K562 (cell line): ENCODE measurements around the gene SLC7A9. TPM values are rescaled to one million over a fixed set of nuclear protein-coding genes. Genes with fewer than 3 reads are reported as not detected.

Experiments used
- ATAC-seq: fragments of 200-7000 bp; cut with Tn5 transposase; 3 replicates; pipeline ENCODE4 v1.9.1; 2020; ENCODE audit warnings: moderate library complexity
- BruUV-seq: library from RNA; stranded (reverse); fragments of 400-500 nt; replicated peaks from 2 replicates; lab custom pipeline; 2021; lab: Mats Ljungman, UMichigan
- CTCF ChIA-PET: fragments of 300-600 bp; formaldehyde crosslinking; extraction: SDS; loops from one replicate; lab custom pipeline; 2021; ENCODE audit warnings: low intra/inter-chr PET ratio; lab: Yijun Ruan, JAX
- POLR2A ChIA-PET: fragments of 300-600, 350-650 bp; sonication (Branson Sonifier 250); formaldehyde crosslinking; extraction: SDS; loops from one replicate; lab custom pipeline; 2021; ENCODE audit warnings: antibody characterized with exemption, inconsistent platforms; lab: Yijun Ruan, JAX
- DNase-seq, 4 experiments: peaks; one replicate each; pipeline versions ENCODE4 v3.0.0 to v3.0.0-alpha.2; 2011 to 2018; ENCODE audit warnings: low spot score in 3 of 4, mixed read lengths in 3 of 4; ENCODE audit errors: extremely low read depth in 1 of 4
- FAIRE-seq: peaks from 2 replicates; lab custom pipeline; 2011; peaks lifted over from hg19 to GRCh38; lab: Jason Lieb, UNC
- H2AFZ ChIP-seq: 2 replicates; pipeline ENCODE4 v1.6.0; 2011; ENCODE audit warnings: low read depth, low read length, control low read depth, inconsistent platforms
- H3K27ac ChIP-seq: fragments of 200-600 bp; 3 replicates; pipeline ENCODE4 v1.8.0; 2011; ENCODE audit warnings: low read depth, mild to moderate bottlenecking, control low read depth, inconsistent platforms, low read length, moderate library complexity, mixed read lengths; ENCODE audit errors: extremely low read depth
- H3K27me3 ChIP-seq, 2 experiments: fragments of 300-600 bp in 1 of 2; 2 replicates in 1 of 2; 3 replicates in 1 of 2; pipeline versions ENCODE4 v1.6.0 to v1.8.0; 2011; ENCODE audit warnings: inconsistent platforms in 2 of 2, low read length in 2 of 2, mild to moderate bottlenecking in 1 of 2, mixed read lengths in 1 of 2, moderate library complexity in 1 of 2; ENCODE audit not compliant: control insufficient read depth in 2 of 2, insufficient read depth in 2 of 2
- H3K36me3 ChIP-seq: fragments of 300-600 bp; 3 replicates; pipeline ENCODE4 v1.8.0; 2011; ENCODE audit warnings: mild to moderate bottlenecking, low read length, inconsistent platforms; ENCODE audit not compliant: control insufficient read depth, insufficient read depth
- H3K4me1 ChIP-seq, 2 experiments: fragments of 200-600 bp in 1 of 2; replicated peaks in 1 of 2; 2 replicates in 1 of 2; 3 replicates in 1 of 2; pipeline versions ENCODE4 v1.5.1 to v1.8.0; 2011; ENCODE audit warnings: inconsistent platforms in 2 of 2, low read length in 2 of 2, mild to moderate bottlenecking in 1 of 2, mixed read lengths in 1 of 2, moderate library complexity in 1 of 2; ENCODE audit not compliant: control insufficient read depth in 2 of 2, insufficient read depth in 2 of 2
- H3K4me2 ChIP-seq: 2 replicates; pipeline ENCODE4 v1.6.1; 2011; ENCODE audit warnings: low read length, control low read depth, inconsistent platforms, mixed read lengths; ENCODE audit not compliant: insufficient read depth
- H3K4me3 ChIP-seq: fragments of 200-600 bp; sonication (generic), shearing (Covaris generic); 2 replicates; pipeline ENCODE4 v1.5.1; 2016; ENCODE audit warnings: control low read depth, inconsistent platforms
- H3K79me2 ChIP-seq: fragments of 200-600 bp; 3 replicates; pipeline ENCODE4 v1.8.0; 2011; ENCODE audit warnings: low read length, inconsistent platforms; ENCODE audit not compliant: control insufficient read depth, insufficient read depth
- H3K9ac ChIP-seq, 2 experiments: 2 replicates each; pipeline versions ENCODE4 v1.6.0 to v1.6.1; 2011; ENCODE audit warnings: low read depth in 2 of 2, low read length in 2 of 2, control low read depth in 1 of 2, inconsistent platforms in 1 of 2, mild to moderate bottlenecking in 1 of 2, mixed read lengths in 1 of 2; ENCODE audit not compliant: insufficient read depth in 1 of 2
- H3K9me1 ChIP-seq: one replicate; pipeline ENCODE4 v1.6.0; 2011; ENCODE audit warnings: inconsistent platforms, mild to moderate bottlenecking, low read length, moderate library complexity; ENCODE audit not compliant: control insufficient read depth, insufficient read depth
- H3K9me3 ChIP-seq: replicated peaks from 2 replicates; pipeline ENCODE4 v1.5.1; 2011; ENCODE audit warnings: low read depth, low read length, inconsistent platforms; ENCODE audit not compliant: control insufficient read depth, insufficient read depth
- H4K20me1 ChIP-seq: replicated peaks from 2 replicates; pipeline ENCODE4 v1.6.1; 2011; ENCODE audit warnings: low read length, inconsistent platforms, mixed read lengths; ENCODE audit not compliant: control insufficient read depth, insufficient read depth
- CBX5 ChIP-seq: IDR thresholded peaks from 2 replicates; pipeline ENCODE4 v1.6.1; 2014; ENCODE audit warnings: low read depth, borderline replicate concordance
- HDGF ChIP-seq: fragments of 450-650 bp; IDR thresholded peaks from 2 replicates; pipeline ENCODE4 v1.6.1; 2016
- IRF2 ChIP-seq: sonication (generic); formaldehyde crosslinking; IDR thresholded peaks from 2 replicates; pipeline ENCODE4 v1.8.1; 2022; ENCODE audit warnings: mild to moderate bottlenecking, missing genetic modification reagents
- MBD2 ChIP-seq: sonication (generic); IDR thresholded peaks from 2 replicates; pipeline ENCODE4 v1.6.1; 2016; ENCODE audit warnings: low read depth, borderline replicate concordance
- OTX1 ChIP-seq: fragments of 450-650 bp; formaldehyde crosslinking; IDR thresholded peaks from 2 replicates; pipeline ENCODE4 v1.4.0; 2022; ENCODE audit warnings: mild to moderate bottlenecking
- POLR2AphosphoS5 ChIP-seq: IDR thresholded peaks from 2 replicates; pipeline ENCODE4 v1.6.1; 2011; ENCODE audit warnings: mild to moderate bottlenecking, low read depth, low read length, moderate library complexity; ENCODE audit not compliant: control insufficient read depth, insufficient read depth
- SRSF1 ChIP-seq: fragments of 200-400 bp; formaldehyde crosslinking; IDR thresholded peaks from 2 replicates; pipeline ENCODE4 v1.6.1; 2017; ENCODE audit warnings: mild to moderate bottlenecking, low read depth, low read length, moderate library complexity
- TCF7L2 ChIP-seq: fragments of 150-350 bp; IDR thresholded peaks from 2 replicates; pipeline ENCODE4 v1.6.1; 2016; ENCODE audit warnings: low read depth, mild to moderate bottlenecking, low read length, moderate library complexity
- ZFP36 ChIP-seq: fragments of 150-350 bp; IDR thresholded peaks from 2 replicates; pipeline ENCODE4 v1.6.1; 2018; ENCODE audit warnings: low read length, low read depth; ENCODE audit not compliant: partially characterized antibody
- ZNF133 ChIP-seq: fragments of 250-450 bp; sonication (Bioruptor Pico); IDR thresholded peaks from 2 replicates; pipeline ENCODE4 v1.4.0; 2020; ENCODE audit warnings: mild to moderate bottlenecking
- ZNF316 ChIP-seq: fragments of 450-650 bp; IDR thresholded peaks from 2 replicates; pipeline ENCODE4 v1.6.1; 2016
- ZNF764 ChIP-seq: fragments of 250-450 bp; sonication (Bioruptor Pico); IDR thresholded peaks from 2 replicates; pipeline ENCODE4 v1.4.0; 2020; ENCODE audit warnings: low read depth, mild to moderate bottlenecking, moderate library complexity
- ZNF77 ChIP-seq: fragments of 250-450 bp; sonication (Bioruptor Pico); IDR thresholded peaks from 2 replicates; pipeline ENCODE4 v1.5.0; 2020
- WGBS: fragments of 100-300 bp; shearing (Covaris generic); methylation state at CpG from one replicate; pipeline ENCODE4 v1.1.6; 2016; ENCODE audit warnings: low coverage, mixed read lengths; ENCODE audit not compliant: insufficient coverage; ENCODE audit errors: missing lambda C conversion rate; 5-methylcytosine and 5-hydroxymethylcytosine counted together
- in situ Hi-C: fragments of 300-500 bp; cut with MboI; formaldehyde crosslinking; loops from 4 replicates; pipeline ENCODE4 v1.15.0; 2018; ENCODE audit warnings: inconsistent platforms, mixed read lengths
- intact Hi-C: fragments of 100-400 bp; cut with micrococcal nuclease; formaldehyde crosslinking; loops from 2 replicates; pipeline ENCODE4 v1.14.2; 2022
- polyA plus RNA-seq, 8 experiments: library from polyadenylated mRNA; depleted of rRNA in 4 of 8; stranded (reverse) in 5 of 8; unstranded in 3 of 8; fragments of >200 nt; fragmentation: Nextera tagmentation in 2 of 8; fragmentation: Illumina TruSeq in 1 of 8; extraction: Ambion mirVana in 2 of 8; extraction: Trizol in 1 of 8; gene quantifications; 2 replicates each; pipeline versions ENCODE4 v1.2.1 to v1.2.3, GENCODE V29; 2011 to 2014; ENCODE audit warnings: inconsistent platforms in 1 of 8, missing spikeins in 1 of 8
- total RNA-seq, 7 experiments: library from RNA; depleted of rRNA in 6 of 7; stranded (reverse); fragments of >200 nt in 6 of 7; fragmentation: Illumina TruSeq in 2 of 7; extraction: Trizol in 2 of 7; gene quantifications; 2 replicates each; pipeline versions ENCODE4 v1.2.1 to v1.2.3, GENCODE V29; 2011 to 2021; ENCODE audit warnings: low replicate concordance in 1 of 7
- TF ChIP-seq, protein P1 (sequence below), 2 experiments: fragments of 450-650 bp; formaldehyde crosslinking in 1 of 2; IDR thresholded peaks; 2 replicates each; pipeline versions ENCODE4 v1.4.0 to v1.6.1; 2014 to 2020; ENCODE audit warnings: mild to moderate bottlenecking in 2 of 2, borderline replicate concordance in 1 of 2, low read depth in 1 of 2
- TF ChIP-seq, protein P2 (sequence below): fragments of 450-650 bp; conservative IDR thresholded peaks from 2 replicates; pipeline ENCODE4 v1.6.1; 2016; ENCODE audit warnings: missing genetic modification characterization, low read depth, mild to moderate bottlenecking, control low read depth, missing compliant biosample characterization

The SLC7A9 gene
- total and polyA plus RNA-seq, 9 of the 15 experiments (the other 6 are each of a cell fraction or from before 2014, with no cell fraction given) = not detected

DNA sequence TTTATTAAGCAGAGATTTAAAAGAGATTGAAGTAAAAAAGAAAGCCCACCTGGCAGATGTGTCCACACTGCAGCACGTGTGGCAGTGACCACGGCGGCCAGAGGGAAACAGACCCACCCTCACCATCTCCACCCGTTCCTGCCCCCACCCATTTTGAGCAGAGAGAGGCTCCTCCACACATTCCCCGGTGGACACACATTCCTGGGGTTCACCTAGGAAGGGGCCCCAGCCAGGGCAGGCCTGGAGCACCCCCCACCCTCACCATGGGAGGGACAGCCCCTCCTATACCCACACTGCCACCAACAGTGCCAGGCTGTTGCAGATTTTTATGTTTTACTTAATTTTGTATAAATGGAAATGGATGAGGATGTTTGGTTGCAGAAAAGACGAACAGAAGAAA is 54.9 kb downstream of the SLC7A9 start:
- ATAC-seq (no peak), FAIRE-seq (no peak), DNase-seq (no peak)
- ChIA-PET CTCF (interaction anchor here (0.5 kb wide), 1 partner anchor 17 kb away, joined by 4 read pairs; no protein-coding TSS in a partner anchor), POLR2A (interaction anchor here (0.6 kb wide), 1 partner anchor 10 kb away, joined by 3 read pairs; no protein-coding TSS in a partner anchor)
- H3K9me1 ChIP-seq = no peaks in the 10 kb centered on the region
- no peaks in the 10 kb centered on the region; a peak in 1 of 5 replicates for H3K4me1 ChIP-seq
- no peak overlapping the region for H3K4me3 ChIP-seq
- 5% methylated on average over 6 of the region's 6 CpGs for WGBS
- H3K27me3 ChIP-seq = peaks cover 26 to 59% of the 10 kb centered on the region in 2 experiments
- no peaks in the 10 kb centered on the region; the same call in 1 of the 2 replicates for H4K20me1 ChIP-seq
- H3K9ac ChIP-seq = no peak overlapping the region
- in situ Hi-C loops (no loop called here), intact Hi-C loops (no loop called here)
- H3K9me3 ChIP-seq = no peaks in the 10 kb centered on the region
- H2AFZ ChIP-seq = no peak overlapping the region
- no peak overlapping the region for H3K27ac ChIP-seq
- H3K36me3 ChIP-seq = no peaks in the 10 kb centered on the region
- no peak overlapping the region for H3K4me2 ChIP-seq
- no peaks in the 10 kb centered on the region for H3K79me2 ChIP-seq
- no TSS peak for BruUV-seq
- TF ChIP-seq TCF7L2 (no peak), HDGF (no peak), POLR2AphosphoS5 (no peak), OTX1 (no peak), ZNF764 (CRISPR knock-in tag) (no peak), CBX5 (no peak), MBD2 (no peak), ZNF77 (CRISPR knock-in tag) (no peak), IRF2 (CRISPR knock-in tag) (no peak), ZFP36 (no peak), ZNF133 (CRISPR knock-in tag) (no peak), SRSF1 (no peak), ZNF316 (no peak)
- TF ChIP-seq, protein P1, sequence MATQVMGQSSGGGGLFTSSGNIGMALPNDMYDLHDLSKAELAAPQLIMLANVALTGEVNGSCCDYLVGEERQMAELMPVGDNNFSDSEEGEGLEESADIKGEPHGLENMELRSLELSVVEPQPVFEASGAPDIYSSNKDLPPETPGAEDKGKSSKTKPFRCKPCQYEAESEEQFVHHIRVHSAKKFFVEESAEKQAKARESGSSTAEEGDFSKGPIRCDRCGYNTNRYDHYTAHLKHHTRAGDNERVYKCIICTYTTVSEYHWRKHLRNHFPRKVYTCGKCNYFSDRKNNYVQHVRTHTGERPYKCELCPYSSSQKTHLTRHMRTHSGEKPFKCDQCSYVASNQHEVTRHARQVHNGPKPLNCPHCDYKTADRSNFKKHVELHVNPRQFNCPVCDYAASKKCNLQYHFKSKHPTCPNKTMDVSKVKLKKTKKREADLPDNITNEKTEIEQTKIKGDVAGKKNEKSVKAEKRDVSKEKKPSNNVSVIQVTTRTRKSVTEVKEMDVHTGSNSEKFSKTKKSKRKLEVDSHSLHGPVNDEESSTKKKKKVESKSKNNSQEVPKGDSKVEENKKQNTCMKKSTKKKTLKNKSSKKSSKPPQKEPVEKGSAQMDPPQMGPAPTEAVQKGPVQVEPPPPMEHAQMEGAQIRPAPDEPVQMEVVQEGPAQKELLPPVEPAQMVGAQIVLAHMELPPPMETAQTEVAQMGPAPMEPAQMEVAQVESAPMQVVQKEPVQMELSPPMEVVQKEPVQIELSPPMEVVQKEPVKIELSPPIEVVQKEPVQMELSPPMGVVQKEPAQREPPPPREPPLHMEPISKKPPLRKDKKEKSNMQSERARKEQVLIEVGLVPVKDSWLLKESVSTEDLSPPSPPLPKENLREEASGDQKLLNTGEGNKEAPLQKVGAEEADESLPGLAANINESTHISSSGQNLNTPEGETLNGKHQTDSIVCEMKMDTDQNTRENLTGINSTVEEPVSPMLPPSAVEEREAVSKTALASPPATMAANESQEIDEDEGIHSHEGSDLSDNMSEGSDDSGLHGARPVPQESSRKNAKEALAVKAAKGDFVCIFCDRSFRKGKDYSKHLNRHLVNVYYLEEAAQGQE (IDR thresholded peaks at IDR 0.05; ENCODE audit: borderline replicate concordance) = no peak
- TF ChIP-seq, protein P1 (CRISPR knock-in tag; IDR thresholded peaks at IDR 0.05; ENCODE audit: low read depth) = no peak
- TF ChIP-seq, protein P2, sequence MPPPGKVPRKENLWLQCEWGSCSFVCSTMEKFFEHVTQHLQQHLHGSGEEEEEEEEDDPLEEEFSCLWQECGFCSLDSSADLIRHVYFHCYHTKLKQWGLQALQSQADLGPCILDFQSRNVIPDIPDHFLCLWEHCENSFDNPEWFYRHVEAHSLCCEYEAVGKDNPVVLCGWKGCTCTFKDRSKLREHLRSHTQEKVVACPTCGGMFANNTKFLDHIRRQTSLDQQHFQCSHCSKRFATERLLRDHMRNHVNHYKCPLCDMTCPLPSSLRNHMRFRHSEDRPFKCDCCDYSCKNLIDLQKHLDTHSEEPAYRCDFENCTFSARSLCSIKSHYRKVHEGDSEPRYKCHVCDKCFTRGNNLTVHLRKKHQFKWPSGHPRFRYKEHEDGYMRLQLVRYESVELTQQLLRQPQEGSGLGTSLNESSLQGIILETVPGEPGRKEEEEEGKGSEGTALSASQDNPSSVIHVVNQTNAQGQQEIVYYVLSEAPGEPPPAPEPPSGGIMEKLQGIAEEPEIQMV (tag) = no peak
